Measurements from ENCODE around the gene SLC39A11.

SLC39A11 gene

DNA sequence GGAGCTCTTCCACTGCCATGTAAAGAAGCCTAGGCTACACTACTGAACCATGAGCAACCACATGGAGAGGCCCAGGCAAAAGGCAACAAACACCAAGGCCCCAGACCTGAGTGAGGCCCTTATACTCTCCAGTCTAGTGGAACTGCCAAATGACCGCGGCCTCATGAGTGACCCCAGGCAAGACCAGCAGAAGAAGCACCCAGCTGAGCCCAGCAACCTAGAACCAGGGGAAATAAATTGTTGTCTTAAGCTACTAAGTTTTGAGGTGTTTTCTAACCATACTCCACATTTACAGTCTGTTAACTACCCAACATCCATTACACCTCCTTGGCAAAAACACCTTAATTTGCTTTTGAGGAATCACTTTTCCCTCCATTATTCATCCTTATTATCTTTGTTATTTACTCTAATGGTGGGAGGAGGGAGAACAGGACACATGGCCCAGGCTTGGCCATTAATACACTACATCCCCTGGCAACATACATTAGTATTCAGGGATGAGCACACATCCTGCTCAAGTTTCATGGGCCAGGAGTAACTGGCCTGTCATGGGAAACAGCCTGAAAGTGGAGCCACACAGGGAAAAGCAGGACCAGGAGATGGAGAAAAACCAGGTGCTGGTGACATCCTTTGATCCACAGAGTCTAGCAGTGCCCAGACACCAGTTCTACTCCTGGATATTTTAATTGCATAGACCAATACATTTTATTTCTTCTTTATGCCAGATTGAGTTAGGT is 26.2 kb downstream of the SLC39A11 start:
- ChIA-PET POLR2A (no interaction called here), CTCF (no interaction called here)
- TF ChIP-seq ELF4 (IDR thresholded peaks at IDR 0.05) = no peak
- no peak for TF ChIP-seq ARNT (IDR thresholded peaks at IDR 0.05)
- no peak for TF ChIP-seq SP1 (IDR thresholded peaks at IDR 0.05)
- no peak for TF ChIP-seq NFRKB (IDR thresholded peaks at IDR 0.05)
- TF ChIP-seq FOXM1 (IDR thresholded peaks at IDR 0.05; ENCODE audit: borderline replicate concordance) = no peak
- TF ChIP-seq FOXK2 (IDR thresholded peaks at IDR 0.05) = no peak
- TF ChIP-seq, protein P1, sequence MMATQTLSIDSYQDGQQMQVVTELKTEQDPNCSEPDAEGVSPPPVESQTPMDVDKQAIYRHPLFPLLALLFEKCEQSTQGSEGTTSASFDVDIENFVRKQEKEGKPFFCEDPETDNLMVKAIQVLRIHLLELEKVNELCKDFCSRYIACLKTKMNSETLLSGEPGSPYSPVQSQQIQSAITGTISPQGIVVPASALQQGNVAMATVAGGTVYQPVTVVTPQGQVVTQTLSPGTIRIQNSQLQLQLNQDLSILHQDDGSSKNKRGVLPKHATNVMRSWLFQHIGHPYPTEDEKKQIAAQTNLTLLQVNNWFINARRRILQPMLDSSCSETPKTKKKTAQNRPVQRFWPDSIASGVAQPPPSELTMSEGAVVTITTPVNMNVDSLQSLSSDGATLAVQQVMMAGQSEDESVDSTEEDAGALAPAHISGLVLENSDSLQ (IDR thresholded peaks at IDR 0.05) = no peak
- TF ChIP-seq CTBP1 (IDR thresholded peaks at IDR 0.05; ENCODE audit: borderline replicate concordance) = no peak
- no peak for TF ChIP-seq BHLHE40 (IDR thresholded peaks at IDR 0.05; ENCODE audit: borderline replicate concordance)
- TF ChIP-seq LEF1 (IDR thresholded peaks at IDR 0.05; ENCODE audit: borderline replicate concordance) = no peak
- no peak for TF ChIP-seq HDGF (IDR thresholded peaks at IDR 0.05; ENCODE audit: borderline replicate concordance)
- TF ChIP-seq TARDBP (IDR thresholded peaks at IDR 0.05) = no peak
- no peak for TF ChIP-seq FOXA1 (IDR thresholded peaks at IDR 0.05)
- no peak for TF ChIP-seq SUZ12 (IDR thresholded peaks at IDR 0.05)
- TF ChIP-seq ZNF384 (IDR thresholded peaks at IDR 0.05) = no peak
- no peak for TF ChIP-seq L3MBTL2 (conservative IDR thresholded peaks at IDR 0.05)
- no peak for DNase-seq (ENCODE audit: extremely low spot score)

DNA sequence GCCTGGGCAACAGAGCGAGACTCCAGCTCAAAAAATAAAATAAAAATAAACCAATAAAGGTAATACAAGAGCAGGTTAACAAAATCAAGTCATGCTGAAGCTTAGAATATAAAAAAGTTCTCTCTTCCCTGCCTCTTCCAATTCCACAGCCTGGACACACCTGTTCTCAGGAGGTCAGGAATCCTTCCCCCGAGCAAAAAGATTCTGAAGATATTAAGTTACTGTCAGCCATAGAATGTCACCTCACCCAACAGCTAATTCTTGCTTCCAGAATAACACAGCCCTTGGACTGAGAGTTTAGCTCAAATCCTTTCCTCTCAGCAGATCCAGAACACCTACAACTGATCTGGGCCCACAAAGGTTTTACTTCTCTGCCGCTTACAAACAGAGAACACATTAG is 27.1 kb downstream of the SLC39A11 start:
- CTCF ChIA-PET = no interaction called here
- no peak for DNase-seq (ENCODE audit: extremely low spot score)
- POLR2A ChIA-PET = no interaction called here
- TF ChIP-seq LEF1 (IDR thresholded peaks at IDR 0.05; ENCODE audit: borderline replicate concordance) (no peak), FOXA1 (IDR thresholded peaks at IDR 0.05) (no peak), CTBP1 (IDR thresholded peaks at IDR 0.05; ENCODE audit: borderline replicate concordance) (no peak), L3MBTL2 (conservative IDR thresholded peaks at IDR 0.05) (no peak), ARNT (IDR thresholded peaks at IDR 0.05) (no peak), NFRKB (IDR thresholded peaks at IDR 0.05) (no peak), ZNF384 (IDR thresholded peaks at IDR 0.05) (no peak), SP1 (IDR thresholded peaks at IDR 0.05) (no peak), TARDBP (IDR thresholded peaks at IDR 0.05) (no peak), FOXK2 (IDR thresholded peaks at IDR 0.05) (no peak), BHLHE40 (IDR thresholded peaks at IDR 0.05; ENCODE audit: borderline replicate concordance) (no peak), FOXM1 (IDR thresholded peaks at IDR 0.05; ENCODE audit: borderline replicate concordance) (no peak), HDGF (IDR thresholded peaks at IDR 0.05; ENCODE audit: borderline replicate concordance) (no peak), ELF4 (IDR thresholded peaks at IDR 0.05) (no peak), SUZ12 (IDR thresholded peaks at IDR 0.05) (no peak)
- TF ChIP-seq, protein P1 (IDR thresholded peaks at IDR 0.05) = no peak

DNA sequence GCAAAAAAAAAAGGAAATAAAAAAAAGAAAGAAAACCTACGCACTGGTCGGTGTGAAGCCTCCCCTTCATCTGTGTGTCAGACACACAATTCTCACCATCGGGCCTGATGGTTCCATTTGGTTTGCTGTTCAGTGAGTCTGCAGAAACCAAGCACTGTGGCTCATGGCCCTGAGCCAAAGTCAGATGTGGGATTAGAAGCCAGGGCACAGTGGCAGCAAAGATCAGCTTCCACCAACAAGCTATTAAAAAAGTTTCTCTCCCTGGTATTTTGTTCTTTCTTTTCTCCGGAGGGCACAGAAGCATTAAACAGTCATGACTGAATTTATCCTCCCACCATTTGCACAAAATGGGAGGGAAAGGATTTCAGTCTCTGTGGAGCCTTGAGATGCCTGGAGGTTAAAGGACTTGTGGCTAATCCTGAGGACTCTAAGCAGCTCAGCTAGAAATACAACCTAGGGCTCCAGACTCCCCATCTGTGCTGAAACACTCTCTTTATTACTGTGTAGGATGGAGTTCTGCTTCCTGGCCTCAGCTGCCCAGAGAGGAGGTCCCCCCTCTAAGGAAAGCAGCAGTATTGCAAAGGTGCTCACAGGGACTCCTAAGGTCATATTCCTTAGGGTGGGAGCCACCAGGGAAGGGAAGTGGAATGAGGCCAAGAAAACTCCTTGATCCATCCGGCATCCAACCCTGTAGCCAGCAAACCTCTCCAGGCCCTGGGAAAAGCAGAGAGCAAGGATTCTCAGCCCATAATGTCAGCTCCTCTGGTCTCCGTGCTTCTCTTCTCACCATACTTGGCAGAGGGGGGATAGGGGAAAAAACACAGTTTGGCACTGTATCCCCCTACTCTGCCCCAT is 28.2 kb downstream of the SLC39A11 start:
- DNase-seq (ENCODE audit: extremely low spot score) = no peak
- TF ChIP-seq ELF4 (IDR thresholded peaks at IDR 0.05) = no peak
- TF ChIP-seq FOXK2 (IDR thresholded peaks at IDR 0.05) = no peak
- POLR2A ChIA-PET = no interaction called here
- CTCF ChIA-PET = interaction anchor here (0.6 kb wide), 1 partner anchor 9 kb away, joined by 3 read pairs; no protein-coding TSS in a partner anchor

DNA sequence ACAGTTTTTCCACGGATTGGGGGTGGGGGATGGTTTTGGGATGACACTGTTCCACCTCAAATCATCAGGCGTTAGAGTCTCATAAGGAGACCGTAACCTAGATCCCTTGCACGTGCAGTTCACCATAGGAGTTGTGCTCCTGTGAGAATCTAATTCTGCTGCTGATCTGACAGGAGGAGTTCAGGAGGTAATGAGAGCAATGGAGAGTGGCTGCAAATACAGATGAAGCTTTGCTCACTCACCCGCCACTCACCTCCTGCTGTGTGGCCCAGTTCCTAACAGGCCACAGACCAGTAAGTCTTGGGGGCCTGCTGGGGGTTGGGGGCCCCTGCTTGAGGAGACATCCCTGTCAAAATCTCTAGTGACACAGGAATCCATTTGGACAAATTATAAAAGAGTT is 29.8 kb downstream of the SLC39A11 start:
- TF ChIP-seq ARNT (IDR thresholded peaks at IDR 0.05) (no peak), LEF1 (IDR thresholded peaks at IDR 0.05; ENCODE audit: borderline replicate concordance) (no peak), HDGF (IDR thresholded peaks at IDR 0.05; ENCODE audit: borderline replicate concordance) (no peak), SP1 (IDR thresholded peaks at IDR 0.05) (no peak), BHLHE40 (IDR thresholded peaks at IDR 0.05; ENCODE audit: borderline replicate concordance) (no peak), SUZ12 (IDR thresholded peaks at IDR 0.05) (no peak), L3MBTL2 (conservative IDR thresholded peaks at IDR 0.05) (no peak), FOXK2 (IDR thresholded peaks at IDR 0.05) (no peak), ELF4 (IDR thresholded peaks at IDR 0.05) (no peak), NFRKB (IDR thresholded peaks at IDR 0.05) (no peak), FOXA1 (IDR thresholded peaks at IDR 0.05) (no peak), CTBP1 (IDR thresholded peaks at IDR 0.05; ENCODE audit: borderline replicate concordance) (no peak), ZNF384 (IDR thresholded peaks at IDR 0.05) (no peak)
- TF ChIP-seq, protein P1 (IDR thresholded peaks at IDR 0.05) = no peak
- DNase-seq (ENCODE audit: extremely low spot score) = no peak
- POLR2A ChIA-PET = no interaction called here
- CTCF ChIA-PET = no interaction called here

DNA sequence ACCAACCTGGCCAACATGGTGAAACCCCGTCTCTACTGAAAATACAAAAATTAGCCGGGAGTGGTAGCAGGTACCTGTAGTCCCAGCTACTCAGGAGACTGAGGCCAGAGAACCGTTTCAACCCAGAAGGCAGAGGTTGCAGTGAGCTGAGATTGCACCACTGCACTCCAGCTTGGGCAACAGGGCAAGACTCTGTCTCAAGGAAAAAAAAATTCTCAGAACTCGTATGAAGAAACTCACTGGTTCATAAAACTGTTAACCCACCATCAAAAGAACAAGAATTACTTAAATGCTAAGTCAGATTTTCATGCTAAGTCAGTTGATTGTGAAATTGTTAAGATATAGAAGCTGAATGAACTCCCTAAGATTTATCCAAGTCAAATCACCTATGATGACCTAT is 31.3 kb downstream of the SLC39A11 start:
- no peak for DNase-seq (ENCODE audit: extremely low spot score)
- ChIA-PET CTCF (no interaction called here), POLR2A (no interaction called here)
- TF ChIP-seq ELF4 (IDR thresholded peaks at IDR 0.05) (no peak), NFRKB (IDR thresholded peaks at IDR 0.05) (no peak), SP1 (IDR thresholded peaks at IDR 0.05) (no peak), FOXA1 (IDR thresholded peaks at IDR 0.05) (no peak), BHLHE40 (IDR thresholded peaks at IDR 0.05; ENCODE audit: borderline replicate concordance) (no peak), FOXM1 (IDR thresholded peaks at IDR 0.05; ENCODE audit: borderline replicate concordance) (no peak), ZNF384 (IDR thresholded peaks at IDR 0.05) (no peak), CTBP1 (IDR thresholded peaks at IDR 0.05; ENCODE audit: borderline replicate concordance) (no peak), L3MBTL2 (conservative IDR thresholded peaks at IDR 0.05) (no peak), TARDBP (IDR thresholded peaks at IDR 0.05) (no peak), HDGF (IDR thresholded peaks at IDR 0.05; ENCODE audit: borderline replicate concordance) (no peak), ARNT (IDR thresholded peaks at IDR 0.05) (no peak), LEF1 (IDR thresholded peaks at IDR 0.05; ENCODE audit: borderline replicate concordance) (no peak)
- TF ChIP-seq, protein P1 (IDR thresholded peaks at IDR 0.05) = no peak
